T-cell (primary cell): Measurements from ENCODE around the gene MRPL19. TPM values are rescaled to one million over a fixed set of nuclear protein-coding genes. Genes with fewer than 3 reads are reported as not detected.
A peak's percentile ranks its signal among the peaks of the same experiment; 100 is the strongest.
"Not testable (repeated sequence)": the region's sequence is repeated elsewhere in the genome, so short reads cannot be mapped to it uniquely, and the experiment has no call there.

Experiments
- ATAC-seq, 4 experiments: fragments of 200-7000 bp in 3 of 4; fragments of 150-1000 bp in 1 of 4; cut with Tn5 transposase; replicated peaks in 1 of 4; 1 replicate in 3 of 4; 2 replicates in 1 of 4; pipeline ENCODE4 v1.10.0; 2021; ENCODE audit warnings: moderate library complexity in 3 of 4, mild to moderate bottlenecking in 2 of 4, moderate number of reproducible peaks in 1 of 4
- CTCF ChIA-PET, 2 donors: fragments of 300-600 bp; sonication (Branson Sonifier 250); formaldehyde crosslinking; loops; one replicate each; lab custom pipeline; 2022; ENCODE audit warnings: antibody characterized with exemption in 2 of 2; lab: Charles Lee
- POLR2A ChIA-PET, 2 donors: fragments of 300-600 bp; sonication (Branson Sonifier 250); formaldehyde crosslinking; loops; one replicate each; lab custom pipeline; 2022; ENCODE audit warnings: antibody characterized with exemption in 2 of 2; lab: Charles Lee
- DNase-seq, 35 experiments: peaks; one replicate each; pipeline versions ENCODE4 v3.0.0 to v3.0.0-alpha.2; 2013 to 2023
- H3K27ac ChIP-seq: one replicate; pipeline ENCODE4 v1.5.1; 2013; ENCODE audit warnings: low read length
- H3K27me3 ChIP-seq, 2 experiments: replicated peaks in 1 of 2; 1 replicate in 1 of 2; 2 replicates in 1 of 2; pipeline versions ENCODE4 v1.6.1 to v1.7.0; 2013; ENCODE audit warnings: low read length in 1 of 2, mixed read lengths in 1 of 2; ENCODE audit not compliant: control insufficient read depth in 2 of 2, insufficient read depth in 2 of 2; ENCODE audit errors: extremely low read depth in 1 of 2
- H3K36me3 ChIP-seq, 2 donors: 1 replicate in 1 of 2; 2 replicates in 1 of 2; pipeline versions ENCODE4 v1.6.1 to v1.7.0; 2013; ENCODE audit warnings: low read length in 1 of 2; ENCODE audit not compliant: control insufficient read depth in 2 of 2, insufficient read depth in 1 of 2; ENCODE audit errors: extremely low read depth in 1 of 2
- H3K4me1 ChIP-seq, 2 experiments: 1 replicate in 1 of 2; 2 replicates in 1 of 2; pipeline versions ENCODE4 v1.6.1 to v1.7.0; 2013; ENCODE audit warnings: low read length in 2 of 2, mixed read lengths in 1 of 2; ENCODE audit not compliant: insufficient read depth in 2 of 2, control insufficient read depth in 1 of 2; ENCODE audit errors: extremely low read depth in 1 of 2
- H3K4me3 ChIP-seq, 2 donors: 1 replicate in 1 of 2; 2 replicates in 1 of 2; pipeline versions ENCODE4 v1.5.1 to v1.7.0; 2013; ENCODE audit warnings: mild to moderate bottlenecking in 2 of 2, low read length in 1 of 2, moderate library complexity in 1 of 2; ENCODE audit not compliant: control insufficient read depth in 1 of 2; ENCODE audit errors: extremely low read depth in 1 of 2
- H3K9me3 ChIP-seq: 2 replicates; pipeline ENCODE4 v1.7.0; 2013
- H3K27ac Mint-ChIP-seq, 2 donors: one replicate each; pipeline ENCODE4 v1.8.0; 2020 to 2021; ENCODE audit warnings: mild to moderate bottlenecking in 2 of 2, mixed read lengths in 2 of 2
- H3K27me3 Mint-ChIP-seq, 2 donors: one replicate each; pipeline ENCODE4 v1.8.0; 2021 to 2022; ENCODE audit warnings: mixed read lengths in 2 of 2
- H3K36me3 Mint-ChIP-seq: one replicate; pipeline ENCODE4 v1.8.0; 2021; ENCODE audit warnings: mixed read lengths
- H3K4me1 Mint-ChIP-seq, 3 donors: one replicate each; pipeline ENCODE4 v1.8.0; 2020 to 2022; ENCODE audit warnings: mixed read lengths in 3 of 3, mild to moderate bottlenecking in 1 of 3
- H3K4me3 Mint-ChIP-seq, 3 donors: one replicate each; pipeline ENCODE4 v1.8.0; 2020 to 2022; ENCODE audit warnings: mild to moderate bottlenecking in 3 of 3, mixed read lengths in 3 of 3, moderate library complexity in 3 of 3
- H3K9me3 Mint-ChIP-seq, 3 donors: one replicate each; pipeline ENCODE4 v1.8.0; 2020 to 2022; ENCODE audit warnings: mixed read lengths in 3 of 3
- WGBS: methylation state at CpG from one replicate; pipeline ENCODE4 v1.1.5; 2013; ENCODE audit warnings: missing lambda C conversion rate; ENCODE audit not compliant: insufficient coverage; 5-methylcytosine and 5-hydroxymethylcytosine counted together
- total RNA-seq, 35 experiments: library from RNA in 6 of 35; stranded (reverse) in 6 of 35; fragments of 120-200 nt in 1 of 35; gene quantifications; one replicate each; pipeline versions ENCODE4 v1.2.1 to v1.2.4 and lab custom pipeline; 2013 to 2026

The MRPL19 gene
- total RNA-seq, 5 donors from 2014 or later (not counting 1 experiment from before 2014, with no cell fraction given), result 16.6 to 31.5 (median 22.6) TPM

DNA sequence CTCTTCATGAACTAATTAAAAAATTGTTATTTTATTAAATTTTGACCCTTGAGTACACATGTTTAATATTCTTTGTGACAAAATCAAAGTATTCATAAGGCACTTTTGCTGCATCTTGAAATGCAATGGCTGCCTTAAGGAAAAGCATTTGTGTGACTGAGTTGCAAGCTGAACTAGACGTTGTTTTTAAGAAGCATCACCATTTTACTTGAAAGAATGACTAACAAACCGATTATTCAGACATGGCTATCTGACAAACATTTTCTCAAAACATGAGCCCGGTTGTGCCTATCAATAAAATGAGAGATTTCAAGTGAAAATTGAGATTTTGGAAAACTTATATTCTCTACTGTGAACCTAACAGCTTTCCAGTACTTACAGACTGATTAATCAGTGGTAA is 61.3 kb downstream of the MRPL19 start:
- no peaks in the 10 kb centered on the region for H3K27me3 ChIP-seq
- H3K4me1 ChIP-seq, result peaks cover 10% of the 10 kb centered on the region in 2 experiments
- Mint-ChIP-seq H3K9me3 (no peaks in the 10 kb centered on the region), H3K4me1 (peaks cover 28 to 33% (median 32%) of the 10 kb centered on the region in 3 donors), H3K27ac (no peak overlapping the region), H3K36me3 (peaks cover 32% of the 10 kb centered on the region), H3K27me3 (no peaks in the 10 kb centered on the region), H3K4me3 (peak overlapping the region in 2 of 3 donors; percentile 37 to 39)
- H3K9me3 ChIP-seq, result no peaks in the 10 kb centered on the region
- no peak overlapping the region for H3K27ac ChIP-seq
- no CpG with 5 or more reads among the region's 3 CpGs for WGBS
- ChIA-PET CTCF (interaction anchor here in 1 of 2 donors (1.0 kb wide), 1 partner anchor 72 kb away, joined by 4 read pairs; no protein-coding TSS in a partner anchor), POLR2A (no interaction called here)
- H3K4me3 ChIP-seq, result no peak overlapping the region
- DNase-seq, result no peak
- no peak for ATAC-seq
- H3K36me3 ChIP-seq, result peaks cover 0 to 22% of the 10 kb centered on the region in 2 donors

DNA sequence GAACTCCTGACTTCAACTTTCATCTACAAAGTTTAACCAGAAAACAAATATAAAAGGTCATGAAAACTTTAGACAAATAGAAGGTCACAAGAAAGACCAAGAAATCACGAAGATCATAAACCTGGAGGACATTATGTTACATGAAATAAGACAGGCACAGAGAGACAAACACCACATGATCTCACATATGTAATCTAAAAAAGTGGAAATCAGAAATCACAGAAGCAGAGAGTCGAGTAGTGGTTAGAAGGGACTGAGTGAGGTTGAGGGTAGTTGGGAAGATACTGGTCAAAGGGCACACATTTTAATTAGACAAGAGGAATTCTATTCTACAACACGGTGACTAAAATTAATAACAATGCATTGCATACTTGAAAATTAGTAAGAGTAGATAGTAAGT is 62.7 kb downstream of the MRPL19 start:
- Mint-ChIP-seq H3K9me3 (no peaks in the 10 kb centered on the region), H3K4me3 (peak overlapping the region; percentile 61 to 94 (median 69)), H3K27me3 (no peaks in the 10 kb centered on the region), H3K4me1 (peaks cover 26 to 33% (median 32%) of the 10 kb centered on the region in 3 donors), H3K27ac (peak overlapping the region in 1 of 2 donors; percentile 4), H3K36me3 (peaks cover 21% of the 10 kb centered on the region)
- ChIA-PET CTCF (interaction anchor here in 1 of 2 donors (0.7 to 1.1 kb wide), 3 partner anchors 23 to 96 kb away, joined by 3 to 4 read pairs (median 3); no protein-coding TSS in a partner anchor), POLR2A (no interaction called here)
- H3K9me3 ChIP-seq, result no peaks in the 10 kb centered on the region
- no peaks in the 10 kb centered on the region for H3K27me3 ChIP-seq
- H3K36me3 ChIP-seq, result peaks cover 0 to 14% of the 10 kb centered on the region in 2 donors
- H3K4me1 ChIP-seq, result peaks cover 10% of the 10 kb centered on the region in 2 experiments
- no CpG with 5 or more reads among the region's 3 CpGs for WGBS
- ATAC-seq (no peak), DNase-seq (peak in 1 of 35 experiments; percentile 2)
- H3K27ac ChIP-seq, result no peak overlapping the region
- H3K4me3 ChIP-seq, result no peak overlapping the region

DNA sequence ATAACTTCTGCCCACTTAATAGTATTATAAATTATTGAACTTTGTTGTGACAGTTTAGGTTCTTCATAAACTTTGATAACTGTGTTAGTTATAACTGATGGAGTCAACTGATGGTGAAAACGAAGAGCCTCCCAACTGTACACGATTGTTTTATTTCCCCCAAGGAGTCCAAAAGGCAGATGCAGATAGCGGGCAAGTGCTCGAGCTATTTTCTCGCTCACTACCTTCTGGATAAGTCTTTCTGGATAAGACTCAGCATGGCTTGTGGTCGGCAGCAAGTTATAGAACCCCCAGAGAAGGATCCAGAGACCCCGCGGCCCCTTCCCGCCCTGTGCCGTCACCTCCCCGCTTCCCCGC is 63.6 kb downstream of the MRPL19 start:
- Histone ChIP-seq H3K4me1 (peaks cover 10% of the 10 kb centered on the region in 2 experiments), H3K9me3 (no peaks in the 10 kb centered on the region), H3K4me3 (peak overlapping the region; percentile 73 to 74), H3K27me3 (no peaks in the 10 kb centered on the region), H3K36me3 (peaks cover 0 to 6% of the 10 kb centered on the region in 2 donors), H3K27ac (peak overlapping the region; percentile 82)
- peak in 1 of 35 experiments; percentile 0 for DNase-seq
- Mint-ChIP-seq H3K27ac (peak overlapping the region; percentile 85 to 99), H3K4me3 (peak overlapping the region; percentile 94 to 95 (median 94)), H3K36me3 (peaks cover 12% of the 10 kb centered on the region), H3K9me3 (no peaks in the 10 kb centered on the region), H3K27me3 (no peaks in the 10 kb centered on the region), H3K4me1 (peaks cover 21 to 33% (median 32%) of the 10 kb centered on the region in 3 donors)
- no peak for ATAC-seq
- 1% methylated on average over 9 of the region's 12 CpGs for WGBS
- CTCF ChIA-PET, result interaction anchor here in 1 of 2 donors (0.6 to 1.1 kb wide), 5 partner anchors 24 to 97 kb away, joined by 3 to 4 read pairs (median 3); no protein-coding TSS in a partner anchor
- POLR2A ChIA-PET, result no interaction called here

DNA sequence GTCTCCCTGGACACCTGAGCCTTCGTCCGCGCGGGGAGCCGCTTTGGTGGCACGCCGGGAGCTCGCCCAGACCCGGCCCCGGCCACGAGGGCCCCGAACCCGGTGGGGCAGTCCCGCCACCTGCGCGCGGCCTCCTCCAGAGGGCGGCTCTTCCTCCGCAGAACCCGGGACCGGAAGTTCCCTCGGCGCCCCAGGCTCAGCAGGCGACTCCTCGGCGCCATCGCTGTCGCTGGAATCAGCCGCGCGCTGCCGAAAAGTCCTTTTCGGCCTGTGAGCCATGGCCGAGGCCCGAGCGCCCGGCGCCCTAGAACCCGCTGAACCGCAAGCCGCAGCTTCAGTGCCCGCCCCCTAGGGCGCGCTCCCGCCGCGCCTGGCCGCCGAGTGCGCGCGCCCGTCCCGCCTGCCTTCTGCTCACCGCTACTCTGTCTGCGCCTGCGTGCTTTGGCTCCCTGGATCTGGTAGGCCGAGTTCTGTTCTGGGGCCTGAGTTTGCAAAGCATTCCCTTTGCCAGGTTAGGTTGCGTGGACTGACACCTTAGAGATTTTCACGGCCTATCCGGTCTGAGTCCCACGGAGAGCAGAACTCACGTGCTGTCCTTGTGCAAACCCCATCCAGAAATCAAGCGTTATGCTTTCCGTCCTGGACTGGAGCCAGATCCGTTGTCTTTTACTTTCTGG is 64.1 kb downstream of the MRPL19 start, which contains the start of gene GCFC2:
TSS of gene GCFC2 (minus strand) at position 339 of the 677 bp plus-strand sequence. CDS start at position 279, 60 bp downstream.
- H3K4me1 ChIP-seq, result peaks cover 10% of the 10 kb centered on the region in 2 experiments
- H3K36me3 ChIP-seq, result peaks cover 0 to 5% of the 10 kb centered on the region in 2 donors
- Mint-ChIP-seq H3K9me3 (no peaks in the 10 kb centered on the region), H3K36me3 (peaks cover 10% of the 10 kb centered on the region), H3K27me3 (peaks cover 0 to 1% of the 10 kb centered on the region in 2 donors), H3K4me1 (peaks cover 21 to 33% (median 32%) of the 10 kb centered on the region in 3 donors), H3K4me3 (peak within 1 kb of the TSS; percentile 94 to 95 (median 94)), H3K27ac (peak within 1 kb of the TSS; percentile 97 to 99)
- ATAC-seq, result peak; percentile 85 to 95 (median 90)
- H3K27me3 ChIP-seq, result peaks cover 0 to 3% of the 10 kb centered on the region in 2 experiments
- CTCF ChIA-PET, result interaction anchor here in 1 of 2 donors (0.6 to 1.4 kb wide), 3 partner anchors 30 to 66 kb away, joined by 3 to 4 read pairs (median 4); no protein-coding TSS in a partner anchor
- peak; percentile 55 to 88 (median 73) for DNase-seq
- H3K4me3 ChIP-seq, result peak within 1 kb of the TSS; percentile 73 to 74
- POLR2A ChIA-PET, result no interaction called here
- no peaks in the 10 kb centered on the region for H3K9me3 ChIP-seq
- WGBS, result under 1% methylated on average over 61 of the region's 66 CpGs
- H3K27ac ChIP-seq, result peak within 1 kb of the TSS; percentile 82

DNA sequence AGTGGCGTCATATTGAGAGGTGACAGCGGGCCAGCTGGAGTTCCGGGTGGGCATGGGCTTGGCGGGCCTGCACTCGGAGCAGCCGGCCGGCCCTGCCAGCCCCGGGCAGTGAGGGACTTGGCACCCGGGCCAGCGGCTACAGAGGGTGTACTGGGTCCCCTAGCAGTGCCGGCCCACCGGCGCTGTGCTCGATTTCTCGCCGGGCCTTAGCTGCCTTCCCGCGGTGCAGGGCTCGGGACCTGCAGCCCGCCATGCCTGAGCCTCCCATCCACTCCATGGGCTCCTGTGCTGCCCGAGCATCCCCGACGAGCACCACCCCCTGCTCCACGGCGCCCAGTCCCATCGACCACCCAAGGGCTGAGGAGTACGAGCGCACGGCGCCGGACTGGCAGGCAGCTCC is 65.0 kb downstream of the MRPL19 start:
- H3K4me1 Mint-ChIP-seq, result peaks cover 21 to 33% (median 30%) of the 10 kb centered on the region in 3 donors
- H3K27me3 ChIP-seq, H3K4me3 ChIP-seq, POLR2A ChIA-PET, H3K9me3 ChIP-seq, H3K9me3 Mint-ChIP-seq, ATAC-seq, H3K36me3 ChIP-seq, H3K27me3 Mint-ChIP-seq, H3K36me3 Mint-ChIP-seq: not testable (repeated sequence)
- peaks cover 10% of the 10 kb centered on the region in 2 experiments for H3K4me1 ChIP-seq
- H3K27ac ChIP-seq, result peak overlapping the region; percentile 81
- H3K4me3 Mint-ChIP-seq, result peak overlapping the region; percentile 94 to 95 (median 94)
- peak in 1 of 35 experiments; percentile 2 for DNase-seq
- WGBS, result 99% methylated on average over 26 of the region's 31 CpGs
- CTCF ChIA-PET, result interaction anchor here in 1 of 2 donors (1.1 to 1.4 kb wide), 2 partner anchors 35 to 71 kb away, joined by 3 to 4 read pairs; no protein-coding TSS in a partner anchor
- H3K27ac Mint-ChIP-seq, result peak overlapping the region in 1 of 2 donors; percentile 97

DNA sequence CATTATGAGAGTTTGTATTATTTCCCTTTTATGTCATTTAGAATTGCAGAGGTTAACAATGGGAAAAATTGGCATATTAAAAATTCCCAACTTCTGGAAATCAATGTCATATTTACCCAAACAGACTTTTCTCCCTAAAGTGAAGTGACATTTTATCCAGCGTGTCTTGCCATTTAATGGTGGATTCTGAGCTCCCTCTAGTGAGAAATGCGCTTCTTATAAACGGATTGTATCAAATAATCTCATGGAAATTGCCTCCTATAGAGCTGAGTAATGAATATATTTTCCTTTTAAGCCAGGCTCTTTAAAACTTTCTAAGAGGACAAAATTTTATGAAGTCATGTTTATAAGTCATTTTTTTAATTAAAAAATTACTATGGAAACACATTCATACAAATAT is 69.8 kb downstream of the MRPL19 start:
- no peak overlapping the region for H3K4me3 Mint-ChIP-seq
- H3K27me3 Mint-ChIP-seq, result peaks cover 6% of the 10 kb centered on the region in 2 donors
- H3K27me3 ChIP-seq, result peaks cover 0 to 5% of the 10 kb centered on the region in 2 experiments
- H3K9me3 ChIP-seq, result no peaks in the 10 kb centered on the region
- ATAC-seq (no peak), DNase-seq (no peak)
- H3K9me3 Mint-ChIP-seq, result peaks cover 0 to 2% (median 0%) of the 10 kb centered on the region in 3 donors
- H3K4me1 Mint-ChIP-seq, result peaks cover under 1 to 4% (median 1%) of the 10 kb centered on the region in 3 donors
- H3K4me3 ChIP-seq, result no peak overlapping the region
- H3K36me3 ChIP-seq, result no peaks in the 10 kb centered on the region
- no peak overlapping the region for H3K27ac ChIP-seq
- no peak overlapping the region for H3K27ac Mint-ChIP-seq
- WGBS, result no CpG with 5 or more reads among the region's 3 CpGs
- POLR2A ChIA-PET, result no interaction called here
- peaks cover 0 to 2% of the 10 kb centered on the region in 2 experiments for H3K4me1 ChIP-seq
- peaks cover 5% of the 10 kb centered on the region for H3K36me3 Mint-ChIP-seq
- CTCF ChIA-PET, result interaction anchor here (0.8 to 1.5 kb wide), 2 partner anchors 75 to 879 kb away, joined by 3 to 5 read pairs; no protein-coding TSS in a partner anchor
